NB4 (cell line): ENCODE data around the gene OXT.

Experiments
- MAX ChIP-seq: IDR thresholded peaks from 2 replicates; pipeline ENCODE4 v1.6.1; 2011; ENCODE audit warnings: low read depth, low read length
- MYC ChIP-seq: IDR thresholded peaks from 2 replicates; pipeline ENCODE4 v1.6.1; 2011; ENCODE audit warnings: low read depth, low read length
- TF ChIP-seq, protein P1 (sequence below): IDR thresholded peaks from one replicate; pipeline ENCODE4 v1.5.1; 2012; ENCODE audit warnings: low read depth, low read length

- TF ChIP-seq MYC (no peak), MAX (no peak)
- TF ChIP-seq, protein P1, sequence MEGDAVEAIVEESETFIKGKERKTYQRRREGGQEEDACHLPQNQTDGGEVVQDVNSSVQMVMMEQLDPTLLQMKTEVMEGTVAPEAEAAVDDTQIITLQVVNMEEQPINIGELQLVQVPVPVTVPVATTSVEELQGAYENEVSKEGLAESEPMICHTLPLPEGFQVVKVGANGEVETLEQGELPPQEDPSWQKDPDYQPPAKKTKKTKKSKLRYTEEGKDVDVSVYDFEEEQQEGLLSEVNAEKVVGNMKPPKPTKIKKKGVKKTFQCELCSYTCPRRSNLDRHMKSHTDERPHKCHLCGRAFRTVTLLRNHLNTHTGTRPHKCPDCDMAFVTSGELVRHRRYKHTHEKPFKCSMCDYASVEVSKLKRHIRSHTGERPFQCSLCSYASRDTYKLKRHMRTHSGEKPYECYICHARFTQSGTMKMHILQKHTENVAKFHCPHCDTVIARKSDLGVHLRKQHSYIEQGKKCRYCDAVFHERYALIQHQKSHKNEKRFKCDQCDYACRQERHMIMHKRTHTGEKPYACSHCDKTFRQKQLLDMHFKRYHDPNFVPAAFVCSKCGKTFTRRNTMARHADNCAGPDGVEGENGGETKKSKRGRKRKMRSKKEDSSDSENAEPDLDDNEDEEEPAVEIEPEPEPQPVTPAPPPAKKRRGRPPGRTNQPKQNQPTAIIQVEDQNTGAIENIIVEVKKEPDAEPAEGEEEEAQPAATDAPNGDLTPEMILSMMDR: no peak
Measured at GRCh38 chr20:3041854-3042409, 29.5 kb upstream of the OXT start.
